ENCODE measurements around the gene ETFA.

The ETFA gene

GRCh38 chr15:76311100-76311953 is at the start of gene ETFA:
Gene ETFA (minus strand): TSS chr15:76311469. CDS start chr15:76311388, 81 bp downstream.
- peak; percentile 95 for DNase-seq (ENCODE audit: low read depth)

GRCh38 chr15:76360416-76360815 is 49.1 kb upstream of the ETFA start:
- no peak for DNase-seq (ENCODE audit: low read depth)

- DNase-seq (ENCODE audit: low read depth), result no peak
These were observed 47.9 kb upstream of the ETFA start for GRCh38 chr15:76359152-76359551.

GRCh38 chr15:76358453-76358852 is 47.2 kb upstream of the ETFA start:
- no peak for DNase-seq (ENCODE audit: low read depth)

GRCh38 chr15:76354823-76355440 is 43.7 kb upstream of the ETFA start:
- DNase-seq (ENCODE audit: low read depth), result no peak

- DNase-seq (ENCODE audit: low read depth), result no peak
These were observed 42.6 kb upstream of the ETFA start for GRCh38 chr15:76353903-76354302.

- no peak for DNase-seq (ENCODE audit: low read depth)
These were observed 41.8 kb upstream of the ETFA start for GRCh38 chr15:76353023-76353577.

GRCh38 chr15:76349301-76350070 is 38.2 kb upstream of the ETFA start:
- peak; percentile 60 for DNase-seq (ENCODE audit: low read depth)

GRCh38 chr15:76347482-76348055 is 36.3 kb upstream of the ETFA start:
- peak; percentile 79 for DNase-seq (ENCODE audit: low read depth)

- peak; percentile 87 for DNase-seq (ENCODE audit: low read depth)
These were observed 35.6 kb upstream of the ETFA start for GRCh38 chr15:76346669-76347481.

- DNase-seq (ENCODE audit: low read depth), result peak; percentile 60
These were observed 34.8 kb upstream of the ETFA start for GRCh38 chr15:76345880-76346668.

- no peak for DNase-seq (ENCODE audit: low read depth)
These were observed 34.3 kb upstream of the ETFA start for GRCh38 chr15:76345583-76345879.

GRCh38 chr15:76344893-76345582 is 33.8 kb upstream of the ETFA start:
- DNase-seq (ENCODE audit: low read depth), result peak; percentile 13

- peak; percentile 31 for DNase-seq (ENCODE audit: low read depth)
These were observed 32.2 kb upstream of the ETFA start for GRCh38 chr15:76343313-76343996.

GRCh38 chr15:76342382-76343201 is 31.3 kb upstream of the ETFA start:
- DNase-seq (ENCODE audit: low read depth), result peak; percentile 20

- peak; percentile 19 for DNase-seq (ENCODE audit: low read depth)
These were observed 30.8 kb upstream of the ETFA start for GRCh38 chr15:76342058-76342381.

GRCh38 chr15:76341366-76342057 is 30.2 kb upstream of the ETFA start:
- DNase-seq (ENCODE audit: low read depth), result peak; percentile 23

- peak; percentile 58 for DNase-seq (ENCODE audit: low read depth)
These were observed 29.6 kb upstream of the ETFA start for GRCh38 chr15:76340803-76341365.
